ENCODE measurements around the gene MICAL2.

Gene MICAL2

GRCh38 chr11:12286606-12287005 lies 176.2 kb downstream of the MICAL2 start:
- TF ChIP-seq CTCF (IDR thresholded peaks at IDR 0.05; ENCODE audit: extremely low read depth, insufficient read depth, missing control alignments), result no peak
- in situ Hi-C loops (cut with MboI; ENCODE audit: low pct_unique_long_range_greater_than_20kb, low sequenced_read_pairs, unreplicated experiment), result loop anchor here (5.0 to 10.0 kb wide), 2 partner anchors 239 to 492 kb away; no protein-coding TSS in a partner anchor
- DNase-seq (ENCODE audit: low spot score), result no peak

- no peak for DNase-seq (ENCODE audit: low spot score)
- TF ChIP-seq CTCF (IDR thresholded peaks at IDR 0.05; ENCODE audit: extremely low read depth, insufficient read depth, missing control alignments), result no peak
- in situ Hi-C loops (cut with MboI; ENCODE audit: low pct_unique_long_range_greater_than_20kb, low sequenced_read_pairs, unreplicated experiment), result loop anchor here (5.0 to 10.0 kb wide), 2 partner anchors 240 to 492 kb away; no protein-coding TSS in a partner anchor
These were observed 176.6 kb downstream of the MICAL2 start for GRCh38 chr11:12287009-12287373.

GRCh38 chr11:12287374-12288211 lies 177.2 kb downstream of the MICAL2 start:
- in situ Hi-C loops (cut with MboI; ENCODE audit: low pct_unique_long_range_greater_than_20kb, low sequenced_read_pairs, unreplicated experiment), result loop anchor here (5.0 to 10.0 kb wide), 2 partner anchors 240 to 493 kb away; no protein-coding TSS in a partner anchor
- peak; percentile 7 for DNase-seq (ENCODE audit: low spot score)
- no peak for TF ChIP-seq CTCF (IDR thresholded peaks at IDR 0.05; ENCODE audit: extremely low read depth, insufficient read depth, missing control alignments)

GRCh38 chr11:12288212-12288930 lies 178.0 kb downstream of the MICAL2 start:
- DNase-seq (ENCODE audit: low spot score), result peak; percentile 74
- in situ Hi-C loops (cut with MboI; ENCODE audit: low pct_unique_long_range_greater_than_20kb, low sequenced_read_pairs, unreplicated experiment), result loop anchor here (5.0 to 10.0 kb wide), 2 partner anchors 241 to 494 kb away; no protein-coding TSS in a partner anchor
- TF ChIP-seq CTCF (IDR thresholded peaks at IDR 0.05; ENCODE audit: extremely low read depth, insufficient read depth, missing control alignments), result peak; percentile 90

DNA sequence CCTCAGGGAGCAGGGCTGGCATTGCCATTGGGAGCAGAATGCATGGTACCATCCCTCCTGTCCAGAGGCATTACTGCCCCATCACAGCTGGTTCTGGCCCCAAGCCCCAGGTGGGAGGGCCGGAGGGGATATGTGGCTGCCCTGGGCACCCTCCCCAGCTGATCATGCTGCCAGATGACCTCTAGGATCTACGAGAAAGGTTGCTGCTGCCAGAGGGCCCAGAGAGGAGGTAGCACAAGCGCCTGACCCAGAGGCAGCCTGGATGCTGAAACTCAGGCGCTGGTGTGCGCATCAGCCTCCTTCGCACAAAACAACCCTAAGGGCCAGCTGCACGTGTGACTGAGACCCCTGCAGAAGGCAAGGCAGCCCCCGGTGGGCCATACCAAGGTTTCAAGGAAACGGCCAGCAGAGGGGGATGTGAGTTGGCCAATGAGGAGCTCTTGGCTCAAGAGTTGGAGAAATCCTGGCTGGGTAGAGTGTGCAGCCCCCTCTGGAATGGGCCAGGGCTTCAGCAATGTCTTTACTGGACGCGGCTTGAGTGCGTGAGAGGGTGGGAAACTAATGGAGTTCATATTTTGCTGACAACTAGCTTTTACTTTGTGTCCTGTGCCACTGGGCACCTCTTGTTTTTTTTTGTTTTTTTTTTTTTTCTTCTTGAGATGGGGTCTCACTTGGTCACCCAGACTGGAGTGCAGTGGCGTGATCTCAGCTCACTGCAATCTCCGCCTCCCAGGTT lies 178.7 kb downstream of the MICAL2 start:
- TF ChIP-seq CTCF (IDR thresholded peaks at IDR 0.05; ENCODE audit: extremely low read depth, insufficient read depth, missing control alignments), result no peak
- in situ Hi-C loops (cut with MboI; ENCODE audit: low pct_unique_long_range_greater_than_20kb, low sequenced_read_pairs, unreplicated experiment), result loop anchor here (5.0 to 10.0 kb wide), 2 partner anchors 242 to 494 kb away; no protein-coding TSS in a partner anchor
- peak; percentile 4 for DNase-seq (ENCODE audit: low spot score)

All from GM13977 (cell line).